ENCODE data around the gene LENG8. TPM values are rescaled to one million over a fixed set of nuclear protein-coding genes. Genes with fewer than 3 reads are reported as not detected.

The LENG8 gene
- total and polyA plus RNA-seq, 4 experiments from 2014 or later, result 3.1 to 565 (median 273) TPM

DNA sequence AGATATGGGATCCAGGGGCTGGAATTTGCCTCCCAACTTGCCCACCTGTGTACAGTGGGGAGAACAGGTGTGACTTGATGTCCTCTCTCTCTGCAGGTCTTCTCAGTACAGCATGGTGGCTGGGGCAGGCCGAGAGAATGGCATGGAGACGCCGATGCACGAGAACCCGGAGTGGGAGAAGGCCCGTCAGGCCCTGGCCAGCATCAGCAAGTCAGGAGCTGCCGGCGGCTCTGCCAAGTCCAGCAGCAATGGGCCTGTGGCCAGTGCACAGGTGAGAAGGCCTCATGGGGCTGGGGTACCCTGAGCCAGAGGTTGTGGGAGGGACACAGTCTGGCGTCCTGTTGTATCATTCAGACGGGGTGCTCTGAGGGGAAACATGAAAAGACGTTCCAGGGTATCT lies 3.0 kb downstream of the LENG8 start:
- intact Hi-C loops (cut with micrococcal nuclease), result no loop called here
- Mint-ChIP-seq H3K27me3 (peaks cover 0 to 3% of the 10 kb centered on the region in 2 donors), H3K4me3 (peak overlapping the region in 2 of 8 donors; percentile 28 to 94), H3K4me1 (peaks cover 24 to 59% (median 39%) of the 10 kb centered on the region in 4 donors), H3K9me3 (peaks cover 0 to 7% (median 0%) of the 10 kb centered on the region in 8 donors), H3K27ac (peak overlapping the region in 5 of 7 donors; percentile 42 to 99 (median 46)), H3K36me3 (peaks cover 41 to 78% of the 10 kb centered on the region in 2 donors)
- Histone ChIP-seq H3K36me3 (ENCODE audit: insufficient read depth, low read length) (peaks cover 62% of the 10 kb centered on the region), H3K27me3 (ENCODE audit: insufficient read depth, low read length) (no peaks in the 10 kb centered on the region), H3K4me3 (ENCODE audit: low read length in 2 of 2) (no peak overlapping the region), H3K27ac (ENCODE audit: low read depth, low read length) (no peak overlapping the region), H3K9me3 (ENCODE audit: control insufficient read depth in 1 of 2, low read length in 2 of 2) (no peaks in the 10 kb centered on the region), H3K4me1 (ENCODE audit: insufficient read depth, low read length) (peaks cover 43% of the 10 kb centered on the region)
- POLR2A ChIA-PET (ENCODE audit: partially characterized antibody), result interaction anchor here (1.9 kb wide), 1 partner anchor 63 kb away, joined by 5 read pairs; no protein-coding TSS in a partner anchor
- DNase-seq, result no peak
- CTCF ChIA-PET (ENCODE audit: partially characterized antibody), result no interaction called here

DNA sequence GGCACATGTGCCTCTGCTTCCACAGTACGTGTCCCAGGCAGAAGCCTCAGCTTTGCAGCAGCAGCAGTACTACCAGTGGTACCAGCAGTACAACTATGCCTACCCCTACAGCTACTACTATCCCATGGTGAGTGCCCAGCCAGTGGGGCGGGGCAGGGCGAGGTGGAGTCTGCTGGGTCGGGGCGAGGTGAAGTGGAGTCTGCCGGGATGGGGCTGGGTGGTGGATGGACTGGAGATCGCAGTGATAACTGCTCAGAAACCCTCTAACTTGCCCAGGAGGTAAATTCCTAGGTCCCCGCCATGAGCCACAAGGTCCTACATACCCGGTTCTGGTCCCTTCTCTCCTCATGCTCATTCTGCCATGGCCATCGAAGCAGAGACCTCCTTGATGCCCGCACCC lies 3.6 kb downstream of the LENG8 start:
- peak overlapping the region in 1 of 8 donors; percentile 61 for H3K4me3 Mint-ChIP-seq
- ChIA-PET POLR2A (ENCODE audit: partially characterized antibody) (interaction anchor here (1.9 to 2.4 kb wide), 2 partner anchors 10 to 64 kb away, joined by 5 to 23 read pairs; partner anchors contain the start of gene LENG9), CTCF (ENCODE audit: partially characterized antibody) (interaction anchor here (0.7 kb wide), 1 partner anchor 125 kb away, joined by 3 read pairs; no protein-coding TSS in a partner anchor)
- H3K4me1 Mint-ChIP-seq, result peaks cover 21 to 53% (median 35%) of the 10 kb centered on the region in 4 donors
- peaks cover 41 to 79% of the 10 kb centered on the region in 2 donors for H3K36me3 Mint-ChIP-seq
- H3K4me1 ChIP-seq (ENCODE audit: insufficient read depth, low read length), result peaks cover 37% of the 10 kb centered on the region
- H3K4me3 ChIP-seq (ENCODE audit: low read length in 2 of 2), result no peak overlapping the region
- H3K27ac Mint-ChIP-seq, result peak overlapping the region in 4 of 7 donors; percentile 22 to 96 (median 44)
- no peak for DNase-seq
- H3K9me3 Mint-ChIP-seq, result peaks cover 0 to 7% (median 0%) of the 10 kb centered on the region in 8 donors
- no peaks in the 10 kb centered on the region for H3K27me3 ChIP-seq (ENCODE audit: insufficient read depth, low read length)
- intact Hi-C loops (cut with micrococcal nuclease), result no loop called here
- peaks cover 0 to 3% of the 10 kb centered on the region in 2 donors for H3K27me3 Mint-ChIP-seq
- no peaks in the 10 kb centered on the region for H3K9me3 ChIP-seq (ENCODE audit: control insufficient read depth in 1 of 2, low read length in 2 of 2)
- peaks cover 68% of the 10 kb centered on the region for H3K36me3 ChIP-seq (ENCODE audit: insufficient read depth, low read length)
- no peak overlapping the region for H3K27ac ChIP-seq (ENCODE audit: low read depth, low read length)

DNA sequence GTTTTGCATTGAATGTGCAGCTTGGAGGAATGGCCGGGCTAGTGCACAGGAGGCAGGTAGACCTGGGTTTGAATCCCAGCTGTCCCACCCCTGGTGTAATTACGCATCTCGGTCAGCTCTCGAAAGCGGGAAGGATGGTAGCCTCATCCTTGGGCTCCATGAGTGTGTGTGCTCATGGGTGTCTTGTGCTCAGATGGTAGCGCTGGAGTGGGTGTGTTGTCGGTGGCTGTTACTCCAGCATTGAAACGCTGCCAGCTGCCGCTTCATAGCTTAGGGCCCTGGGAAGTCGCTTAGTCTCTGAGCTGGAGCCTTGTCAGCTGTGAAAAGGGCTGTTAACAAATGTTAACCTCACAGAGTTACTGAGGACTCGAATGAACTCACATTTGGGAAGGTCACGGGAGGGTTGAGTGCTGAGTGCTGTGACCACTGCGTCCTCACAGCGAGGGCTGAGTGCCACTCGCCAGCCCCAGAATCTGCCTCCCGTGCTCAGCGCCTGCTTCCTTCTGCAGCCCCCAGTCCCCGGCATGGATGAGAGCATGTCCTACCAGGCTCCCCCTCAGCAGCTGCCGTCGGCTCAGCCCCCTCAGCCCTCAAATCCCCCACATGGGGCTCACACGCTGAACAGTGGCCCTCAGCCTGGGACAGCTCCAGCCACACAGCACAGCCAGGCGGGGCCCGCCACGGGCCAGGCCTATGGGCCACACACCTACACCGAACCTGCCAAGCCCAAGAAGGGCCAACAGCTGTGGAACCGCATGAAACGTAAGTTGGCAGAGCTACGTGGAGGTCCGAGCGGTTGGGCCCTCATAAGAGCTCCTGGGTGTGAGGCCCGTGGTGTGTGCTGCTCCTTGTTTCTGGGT lies 5.2 kb downstream of the LENG8 start:
- H3K27ac ChIP-seq (ENCODE audit: low read depth, low read length), result no peak overlapping the region
- H3K27me3 ChIP-seq (ENCODE audit: insufficient read depth, low read length), result no peaks in the 10 kb centered on the region
- peaks cover 36% of the 10 kb centered on the region for H3K4me1 ChIP-seq (ENCODE audit: insufficient read depth, low read length)
- ChIA-PET POLR2A (ENCODE audit: partially characterized antibody) (interaction anchor here (1.1 to 2.4 kb wide), 3 partner anchors 8 to 1188 kb away, joined by 3 to 23 read pairs (median 5); partner anchors contain the start of gene LENG9), CTCF (ENCODE audit: partially characterized antibody) (no interaction called here)
- DNase-seq, result no peak
- H3K4me3 ChIP-seq (ENCODE audit: low read length in 2 of 2), result no peak overlapping the region
- Mint-ChIP-seq H3K9me3 (peaks cover 0 to 3% (median 0%) of the 10 kb centered on the region in 8 donors), H3K4me1 (peaks cover 23 to 51% (median 36%) of the 10 kb centered on the region in 4 donors), H3K27ac (peak overlapping the region in 2 of 7 donors; percentile 16 to 57), H3K4me3 (peak overlapping the region in 1 of 8 donors; percentile 26), H3K36me3 (peaks cover 55 to 81% of the 10 kb centered on the region in 2 donors), H3K27me3 (peaks cover 0 to 3% of the 10 kb centered on the region in 2 donors)
- peaks cover 83% of the 10 kb centered on the region for H3K36me3 ChIP-seq (ENCODE audit: insufficient read depth, low read length)
- H3K9me3 ChIP-seq (ENCODE audit: control insufficient read depth in 1 of 2, low read length in 2 of 2), result no peaks in the 10 kb centered on the region
- intact Hi-C loops (cut with micrococcal nuclease), result no loop called here

DNA sequence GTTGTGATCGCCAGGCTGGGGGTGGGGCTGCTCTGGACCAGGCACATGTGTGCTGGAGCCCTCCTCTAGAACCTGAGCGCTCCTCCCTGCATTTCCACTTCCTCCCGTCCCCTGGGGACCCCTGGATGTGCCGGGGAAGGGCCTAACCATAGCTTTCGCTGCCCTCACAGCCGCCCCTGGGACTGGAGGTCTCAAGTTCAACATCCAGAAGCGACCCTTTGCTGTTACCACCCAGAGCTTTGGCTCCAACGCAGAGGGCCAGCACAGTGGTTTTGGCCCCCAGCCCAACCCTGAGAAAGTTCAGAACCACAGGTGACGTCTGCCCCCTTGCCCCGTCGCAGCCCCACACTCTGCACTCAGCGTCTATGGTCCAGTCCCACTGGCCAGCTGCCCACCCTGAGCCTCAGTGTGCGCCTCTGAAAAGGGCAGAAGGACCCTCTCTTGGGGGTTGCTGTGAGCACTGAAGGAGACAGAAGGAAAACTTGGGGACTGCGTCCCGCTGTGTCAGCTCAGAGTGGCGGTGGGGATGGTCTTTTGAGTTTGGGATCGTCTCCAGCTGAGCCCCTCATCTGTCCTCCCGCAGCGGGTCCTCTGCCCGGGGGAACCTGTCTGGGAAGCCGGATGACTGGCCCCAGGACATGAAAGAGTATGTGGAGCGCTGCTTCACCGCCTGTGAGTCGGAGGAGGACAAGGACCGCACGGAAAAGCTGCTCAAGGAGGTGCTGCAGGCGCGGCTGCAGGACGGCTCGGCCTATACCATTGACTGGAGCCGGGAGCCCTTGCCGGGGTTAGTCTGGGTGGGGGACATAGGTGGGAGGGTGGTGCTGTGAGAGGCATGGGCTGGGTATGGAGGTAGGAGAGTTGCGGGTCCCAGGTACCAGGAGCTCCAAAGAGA lies 6.0 kb downstream of the LENG8 start:
- CTCF ChIA-PET (ENCODE audit: partially characterized antibody), result no interaction called here
- Mint-ChIP-seq H3K9me3 (peaks cover 0 to 2% (median 0%) of the 10 kb centered on the region in 8 donors), H3K36me3 (peaks cover 62 to 84% of the 10 kb centered on the region in 2 donors), H3K4me1 (peaks cover 22 to 55% (median 33%) of the 10 kb centered on the region in 4 donors), H3K4me3 (peak overlapping the region in 2 of 8 donors; percentile 9 to 20), H3K27me3 (peaks cover 0 to under 1% of the 10 kb centered on the region in 2 donors), H3K27ac (peak overlapping the region in 2 of 7 donors; percentile 16 to 41)
- Histone ChIP-seq H3K9me3 (ENCODE audit: control insufficient read depth in 1 of 2, low read length in 2 of 2) (no peaks in the 10 kb centered on the region), H3K27me3 (ENCODE audit: insufficient read depth, low read length) (no peaks in the 10 kb centered on the region), H3K36me3 (ENCODE audit: insufficient read depth, low read length) (peaks cover 92% of the 10 kb centered on the region), H3K4me1 (ENCODE audit: insufficient read depth, low read length) (peaks cover 32% of the 10 kb centered on the region), H3K4me3 (ENCODE audit: low read length in 2 of 2) (no peak overlapping the region), H3K27ac (ENCODE audit: low read depth, low read length) (no peak overlapping the region)
- intact Hi-C loops (cut with micrococcal nuclease), result no loop called here
- DNase-seq, result no peak
- POLR2A ChIA-PET (ENCODE audit: partially characterized antibody), result interaction anchor here (1.0 to 2.4 kb wide), 3 partner anchors 7 to 1188 kb away, joined by 3 to 23 read pairs (median 4); partner anchors contain the start of gene LENG9

DNA sequence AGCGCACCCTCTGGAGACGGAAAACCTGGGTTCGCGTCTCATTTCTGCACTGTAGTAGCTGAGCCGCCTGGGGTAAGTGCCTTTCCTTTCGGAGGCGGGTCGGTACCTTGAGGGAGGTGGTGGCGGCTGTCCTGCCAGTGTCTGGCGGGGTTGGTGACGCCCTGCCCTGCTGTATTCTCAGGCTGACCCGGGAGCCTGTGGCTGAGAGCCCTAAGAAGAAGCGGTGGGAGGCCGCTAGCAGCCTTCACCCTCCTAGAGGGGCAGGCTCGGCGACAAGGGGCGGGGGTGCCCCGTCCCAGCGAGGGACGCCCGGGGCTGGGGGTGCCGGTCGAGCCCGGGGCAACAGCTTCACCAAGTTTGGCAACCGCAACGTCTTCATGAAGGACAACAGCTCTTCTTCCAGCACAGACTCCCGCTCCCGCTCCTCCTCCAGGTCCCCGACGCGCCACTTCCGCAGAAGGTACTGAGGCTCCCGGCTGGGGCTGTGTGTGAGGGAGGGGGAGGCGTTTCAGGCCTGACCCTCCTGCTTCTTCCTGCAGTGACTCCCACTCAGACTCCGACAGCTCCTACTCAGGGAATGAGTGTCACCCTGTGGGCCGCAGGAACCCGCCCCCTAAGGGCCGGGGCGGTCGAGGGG lies 6.9 kb downstream of the LENG8 start:
- Mint-ChIP-seq H3K27me3 (no peaks in the 10 kb centered on the region), H3K27ac (peak overlapping the region in 1 of 7 donors; percentile 54), H3K4me3 (no peak overlapping the region), H3K9me3 (peaks cover 0 to 3% (median 0%) of the 10 kb centered on the region in 8 donors), H3K4me1 (peaks cover 18 to 47% (median 26%) of the 10 kb centered on the region in 4 donors), H3K36me3 (peaks cover 61 to 78% of the 10 kb centered on the region in 2 donors)
- no peaks in the 10 kb centered on the region for H3K27me3 ChIP-seq (ENCODE audit: insufficient read depth, low read length)
- DNase-seq, result no peak
- H3K9me3 ChIP-seq (ENCODE audit: control insufficient read depth in 1 of 2, low read length in 2 of 2), result no peaks in the 10 kb centered on the region
- ChIA-PET CTCF (ENCODE audit: partially characterized antibody) (no interaction called here), POLR2A (ENCODE audit: partially characterized antibody) (interaction anchor here (1.0 kb wide), 1 partner anchor 8 kb away, joined by 4 read pairs; the partner anchor contains the start of gene LENG9)
- H3K4me1 ChIP-seq (ENCODE audit: insufficient read depth, low read length), result peaks cover 23% of the 10 kb centered on the region
- H3K27ac ChIP-seq (ENCODE audit: low read depth, low read length), result no peak overlapping the region
- no peak overlapping the region for H3K4me3 ChIP-seq (ENCODE audit: low read length in 2 of 2)
- peaks cover 94% of the 10 kb centered on the region for H3K36me3 ChIP-seq (ENCODE audit: insufficient read depth, low read length)
- intact Hi-C loops (cut with micrococcal nuclease), result no loop called here

DNA sequence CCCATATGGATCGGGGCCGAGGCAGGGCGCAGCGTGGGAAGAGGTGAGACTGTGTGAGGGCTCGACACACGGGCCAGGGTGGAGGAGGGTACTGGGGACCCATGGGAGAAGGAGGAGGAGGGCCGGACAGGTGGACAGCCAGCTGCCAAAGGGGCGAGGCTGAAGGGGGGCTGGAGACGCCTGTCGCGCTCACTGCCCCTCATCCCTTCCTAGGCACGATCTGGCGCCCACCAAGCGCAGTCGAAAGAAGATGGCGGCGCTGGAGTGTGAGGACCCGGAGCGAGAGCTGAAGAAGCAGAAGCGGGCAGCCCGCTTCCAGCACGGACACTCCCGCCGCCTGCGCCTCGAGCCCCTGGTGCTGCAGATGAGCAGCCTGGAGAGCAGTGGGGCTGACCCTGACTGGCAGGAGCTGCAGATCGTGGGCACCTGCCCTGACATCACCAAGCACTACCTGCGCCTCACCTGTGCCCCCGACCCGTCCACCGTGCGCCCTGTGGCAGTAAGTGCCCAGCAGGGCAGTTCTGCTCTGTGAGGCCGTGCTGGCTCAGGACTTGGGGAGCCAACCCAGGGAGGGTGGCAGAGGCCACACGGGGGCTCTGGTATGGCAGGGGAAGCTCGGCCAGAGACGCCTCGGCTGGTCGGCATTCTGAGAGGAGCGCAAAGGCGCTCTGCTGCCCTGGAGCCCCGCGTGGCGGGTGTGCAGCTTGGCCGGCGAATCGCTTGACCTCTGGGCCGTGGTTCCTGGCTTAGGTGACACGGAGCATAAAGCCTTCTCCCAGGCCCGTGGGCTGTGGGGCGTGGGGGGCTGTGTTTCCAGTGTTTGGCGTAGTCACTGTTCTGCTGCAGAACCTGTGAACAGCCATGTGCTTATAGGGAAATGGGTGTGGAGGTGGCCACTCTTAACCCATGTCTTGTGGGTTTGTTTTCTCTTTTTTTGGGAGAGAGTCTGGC lies 7.7 kb downstream of the LENG8 start:
- Histone ChIP-seq H3K9me3 (ENCODE audit: control insufficient read depth in 1 of 2, low read length in 2 of 2) (no peaks in the 10 kb centered on the region), H3K36me3 (ENCODE audit: insufficient read depth, low read length) (peaks cover 94% of the 10 kb centered on the region), H3K4me1 (ENCODE audit: insufficient read depth, low read length) (peaks cover 16% of the 10 kb centered on the region), H3K27ac (ENCODE audit: low read depth, low read length) (no peak overlapping the region), H3K27me3 (ENCODE audit: insufficient read depth, low read length) (no peaks in the 10 kb centered on the region), H3K4me3 (ENCODE audit: low read length in 2 of 2) (no peak overlapping the region)
- intact Hi-C loops (cut with micrococcal nuclease), result no loop called here
- no peak for DNase-seq
- Mint-ChIP-seq H3K9me3 (peaks cover 0 to 4% (median 0%) of the 10 kb centered on the region in 8 donors), H3K4me3 (no peak overlapping the region), H3K4me1 (peaks cover 16 to 45% (median 23%) of the 10 kb centered on the region in 4 donors), H3K27me3 (no peaks in the 10 kb centered on the region), H3K36me3 (peaks cover 55 to 75% of the 10 kb centered on the region in 2 donors), H3K27ac (peak overlapping the region in 3 of 7 donors; percentile 18 to 78 (median 59))
- ChIA-PET POLR2A (ENCODE audit: partially characterized antibody) (no interaction called here), CTCF (ENCODE audit: partially characterized antibody) (no interaction called here)

All from CD4-positive, alpha-beta memory T cell (primary cell).